NCI-H1694 (cell line): Measurements from ENCODE around the gene SCP2.
"Not testable (repeated sequence)": the region's sequence is repeated elsewhere in the genome, so short reads cannot be mapped to it uniquely, and the experiment has no call there.

Source experiments
- DNase-seq: peaks from one replicate; lab custom pipeline; 2025; lab: John Stamatoyannopoulos, UW

SCP2 gene

DNA sequence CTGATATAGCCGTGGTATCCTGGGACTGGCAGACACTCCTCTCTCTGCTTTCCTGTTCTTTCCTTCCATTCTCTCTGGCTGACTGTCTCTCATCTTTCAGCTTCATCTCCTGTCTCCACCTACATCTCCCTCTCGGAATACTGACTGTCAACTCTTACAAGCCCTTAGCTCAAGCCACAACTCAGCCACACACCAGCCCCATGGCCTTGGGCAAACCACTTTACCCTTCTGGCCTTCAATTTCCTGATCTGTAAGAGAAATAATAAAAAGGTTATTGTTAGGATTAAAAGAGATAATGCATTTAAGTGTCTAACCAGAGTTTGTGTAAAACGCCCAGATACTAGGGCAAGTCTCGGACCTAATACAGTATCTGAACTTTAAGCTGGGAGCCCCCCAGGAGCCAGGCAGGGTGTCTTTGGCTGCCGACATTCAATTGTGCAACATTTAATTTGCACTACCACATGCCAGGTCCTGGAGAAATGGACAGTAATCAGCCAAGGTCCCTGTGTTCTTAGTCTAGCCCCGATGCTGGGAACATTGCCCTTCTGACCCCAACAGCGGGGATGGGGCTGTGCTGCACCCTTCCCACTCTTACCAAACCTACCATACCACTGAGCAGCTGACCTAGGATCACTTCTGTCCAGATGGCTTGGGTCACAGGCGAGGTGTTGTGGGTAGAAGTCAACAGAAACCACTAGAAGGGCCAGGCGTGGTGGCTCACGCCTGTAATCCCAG, 10.7 kb upstream of the SCP2 start:
- no peak for DNase-seq

DNA sequence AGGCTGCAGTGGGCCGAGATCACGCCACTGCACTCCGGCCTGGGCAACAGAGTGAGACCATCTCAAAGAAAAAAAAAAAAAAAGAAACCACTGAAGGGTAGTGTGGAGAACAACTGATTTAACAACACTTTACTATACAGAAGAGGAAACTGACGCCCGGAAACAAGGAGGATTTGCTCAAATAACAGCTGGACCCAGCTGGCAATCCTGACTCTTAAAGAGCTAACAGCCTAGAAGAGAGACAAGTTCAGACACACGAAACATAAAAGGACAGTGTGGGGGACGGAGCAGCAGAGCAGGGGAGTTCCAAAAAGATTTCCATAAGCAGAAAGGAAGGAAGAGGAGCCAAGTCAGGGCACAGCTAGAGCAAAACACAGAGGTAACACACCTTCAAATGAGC, 9.9 kb upstream of the SCP2 start:
- no peak for DNase-seq

DNA sequence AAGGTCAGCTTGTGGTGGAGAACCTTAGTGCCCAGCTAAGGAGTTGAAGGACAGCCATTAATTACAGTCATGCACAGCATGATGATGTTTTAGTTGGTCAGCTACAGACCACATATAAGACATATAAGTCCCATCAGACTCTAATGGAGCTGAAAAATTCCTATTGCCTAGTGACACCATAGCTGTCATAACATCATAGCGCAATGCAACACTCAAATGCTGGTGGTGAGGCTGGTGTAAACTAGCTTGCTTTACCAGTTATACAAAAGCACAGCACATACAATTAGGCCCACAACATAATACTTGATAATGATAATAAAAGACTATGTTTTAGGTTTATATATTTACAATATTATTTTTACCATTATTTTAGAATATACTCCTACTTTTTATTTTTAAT, 9.5 kb upstream of the SCP2 start:
- no peak for DNase-seq

DNA sequence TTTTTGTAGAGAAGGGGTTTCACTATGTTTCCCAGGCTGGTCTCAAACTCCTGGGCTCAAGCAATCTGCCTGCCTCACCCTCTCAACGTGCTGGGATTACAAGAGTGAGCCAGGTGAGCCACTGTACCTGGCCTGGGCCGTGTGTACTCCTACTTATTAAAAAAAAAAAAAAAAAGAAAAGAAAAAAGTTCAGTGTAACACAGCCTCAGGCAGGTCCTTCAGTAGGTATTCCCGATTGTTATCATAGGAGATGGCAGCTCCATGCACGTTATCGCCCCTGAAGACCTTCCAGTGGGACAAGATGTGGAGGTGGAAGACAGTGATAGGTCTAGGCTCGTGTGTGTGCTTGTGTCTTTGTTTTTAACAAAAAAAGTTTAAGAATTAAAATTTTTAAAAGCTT, 8.9 kb upstream of the SCP2 start:
- DNase-seq, result no peak

DNA sequence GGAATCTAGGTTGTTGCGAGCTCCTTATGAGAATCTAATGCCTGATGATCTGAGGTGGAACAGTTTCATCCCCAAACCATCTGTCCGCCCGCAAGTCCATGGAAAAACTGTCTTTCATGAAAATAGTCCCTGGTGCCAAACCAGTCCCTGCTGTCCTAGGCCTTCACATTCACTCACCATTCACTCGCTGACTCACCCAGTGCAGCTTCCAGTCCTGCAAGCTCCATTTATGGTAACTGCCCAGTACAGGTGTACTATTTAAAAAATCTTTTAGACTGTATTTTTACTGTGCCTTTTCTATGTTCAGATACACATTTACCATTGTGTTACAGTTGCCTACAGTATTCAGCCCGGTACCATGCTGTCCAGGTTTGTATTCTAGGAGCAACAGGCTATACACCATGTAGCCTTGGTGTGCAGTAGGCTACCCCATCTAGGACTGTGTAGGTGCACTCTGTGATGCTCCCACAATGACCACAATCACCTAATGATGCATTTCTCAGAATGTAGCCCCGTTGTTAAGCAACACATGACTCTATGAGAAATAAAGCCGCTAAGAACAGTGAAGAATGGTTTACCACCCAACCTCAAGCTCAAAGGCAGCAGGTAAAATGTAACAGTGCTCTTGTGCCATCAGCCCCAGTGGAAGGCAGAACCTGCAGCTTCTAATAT, 7.9 kb upstream of the SCP2 start:
- DNase-seq, result no peak

DNA sequence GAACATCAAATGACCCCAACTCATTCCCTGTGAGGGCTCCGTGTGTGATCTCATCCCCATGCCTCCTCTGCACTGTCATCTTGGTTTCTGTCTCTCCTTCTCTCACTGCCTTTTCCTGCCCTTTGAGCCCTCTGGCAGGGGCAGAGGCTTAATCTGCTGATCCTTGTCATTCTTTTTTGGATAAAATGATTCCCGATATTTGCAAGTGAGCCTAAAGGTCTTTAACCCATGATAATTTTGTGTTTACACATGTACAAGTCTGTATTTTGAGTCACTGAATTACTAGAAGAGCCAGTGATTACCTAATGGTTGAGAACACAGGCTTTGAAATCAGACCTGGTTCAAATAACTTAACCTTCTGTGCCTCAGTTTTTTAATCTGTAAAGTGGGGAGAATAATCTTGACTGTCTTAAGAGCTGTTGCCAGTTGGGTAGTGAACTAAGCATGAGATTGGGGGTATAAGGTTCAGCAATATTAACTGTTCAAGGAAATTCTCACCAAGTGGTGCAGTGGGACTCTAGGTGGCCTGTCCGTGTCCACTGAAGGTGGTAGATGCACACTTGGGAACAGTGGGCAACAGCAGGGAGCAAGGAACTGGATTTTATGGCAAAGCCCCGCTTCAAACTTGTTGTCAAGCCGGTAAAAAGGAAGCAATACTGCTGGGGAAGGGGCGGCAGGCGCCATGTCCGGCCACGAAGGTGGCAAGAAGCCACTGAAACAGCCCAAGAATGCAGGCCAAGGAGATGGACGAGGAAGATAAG, 7.2 kb upstream of the SCP2 start:
- DNase-seq, result no peak

GRCh38 chr1:52920791-52921291, 6.2 kb upstream of the SCP2 start:
- DNase-seq, result no peak

- no peak for DNase-seq
Measured at GRCh38 chr1:52925571-52926005, 1.5 kb upstream of the SCP2 start.

DNA sequence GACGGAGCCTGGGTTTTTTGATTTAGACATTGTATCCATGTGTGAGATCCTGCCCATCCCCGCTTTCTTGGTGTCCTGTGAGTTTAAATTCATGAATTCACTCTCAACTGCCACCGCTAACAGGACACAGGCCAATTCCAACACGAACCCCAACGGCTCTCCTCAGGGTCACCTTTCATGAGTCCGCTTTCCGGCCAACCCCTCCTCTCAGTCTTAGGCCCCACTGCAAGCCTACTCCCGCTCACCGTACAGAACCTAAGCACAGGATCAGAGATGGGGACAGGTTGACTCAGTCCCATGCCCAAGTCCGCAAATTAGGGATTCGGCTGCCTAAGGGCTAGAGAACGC, 238 bp upstream of the SCP2 start:
- DNase-seq, result no peak

- no peak for DNase-seq
Measured at GRCh38 chr1:52928015-52928404, 934 bp downstream of the SCP2 start.

- no peak for DNase-seq
Measured at GRCh38 chr1:52929019-52929418, 1.9 kb downstream of the SCP2 start.

GRCh38 chr1:52937433-52938182, 10.5 kb downstream of the SCP2 start:
- no peak for DNase-seq

DNA sequence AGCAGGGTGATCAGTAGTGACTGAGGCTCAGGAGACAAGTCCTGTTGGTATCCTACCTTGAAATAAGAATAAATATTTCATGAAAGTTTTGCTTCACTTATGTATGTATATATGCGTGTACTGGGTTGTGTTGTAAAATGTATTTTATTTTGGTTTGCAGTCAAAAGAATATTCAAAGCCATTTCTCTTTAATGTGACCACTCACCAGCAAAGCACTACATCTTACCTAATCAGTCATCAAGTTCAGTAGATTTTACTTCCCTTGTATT, 11.0 kb downstream of the SCP2 start:
- DNase-seq, result no peak

GRCh38 chr1:52943876-52944416, 16.9 kb downstream of the SCP2 start:
- DNase-seq, result no peak

GRCh38 chr1:52944566-52944965, 17.5 kb downstream of the SCP2 start:
- no peak for DNase-seq

DNA sequence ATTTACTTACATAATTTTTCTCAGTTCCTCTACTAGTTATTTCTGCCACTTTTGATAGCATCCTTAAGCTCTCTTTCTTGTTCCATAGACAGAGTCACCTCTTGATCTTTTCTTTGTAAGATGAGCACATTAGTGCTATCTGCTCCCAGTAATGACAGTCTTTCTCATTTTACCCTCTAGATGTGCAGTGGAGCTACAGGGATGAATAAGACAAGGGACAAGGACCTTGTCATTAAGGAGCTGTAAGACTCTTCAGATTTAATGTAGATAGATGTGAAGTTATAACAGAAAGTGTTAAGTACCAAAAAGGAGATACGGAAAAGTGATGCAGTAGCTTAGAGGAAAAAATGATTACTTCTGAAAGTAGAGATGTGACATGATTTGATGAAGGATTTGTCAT, 20.4 kb downstream of the SCP2 start:
- no peak for DNase-seq

GRCh38 chr1:52949602-52950001, 22.5 kb downstream of the SCP2 start:
- not testable (repeated sequence) for DNase-seq

- DNase-seq, result no peak
Measured at GRCh38 chr1:52952112-52952511, 25.0 kb downstream of the SCP2 start.

DNA sequence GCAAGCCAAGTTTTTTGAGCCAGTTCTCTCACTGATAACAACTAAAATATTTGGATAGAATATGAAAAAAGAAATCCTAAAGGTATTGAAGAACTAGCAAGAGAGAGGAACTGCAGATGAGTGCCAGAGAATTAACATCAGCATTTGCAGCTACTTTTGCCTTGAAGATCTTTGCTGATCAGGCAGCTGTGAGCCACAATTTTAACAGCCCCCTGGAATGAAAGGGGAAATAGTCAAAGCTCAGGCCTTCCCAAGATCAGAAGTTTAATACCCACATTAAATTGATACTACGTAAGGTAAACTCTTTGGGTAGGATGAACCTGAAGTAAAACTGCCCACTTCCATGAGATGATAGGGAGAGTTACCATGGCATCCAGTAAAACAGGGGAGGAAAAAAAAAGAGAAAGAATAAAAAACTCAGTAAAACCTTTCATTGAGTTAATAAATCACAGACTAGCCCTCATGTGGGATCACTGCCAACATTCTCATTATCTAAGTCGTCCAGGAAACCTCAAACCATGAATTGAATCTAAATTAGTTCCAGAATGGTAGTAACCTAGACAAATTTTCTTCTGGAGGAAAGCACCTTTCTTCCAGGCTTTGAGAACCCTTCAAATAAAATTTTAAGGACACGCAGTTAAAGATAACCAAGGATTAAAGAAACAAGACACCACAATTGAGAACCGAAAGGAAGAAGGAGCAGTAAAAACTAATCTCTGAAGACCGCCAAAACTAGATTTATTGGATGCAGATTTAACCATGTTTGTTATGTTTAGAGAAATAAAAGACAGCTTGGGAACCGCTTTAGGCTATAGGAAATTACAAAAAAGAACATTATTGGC, 28.3 kb downstream of the SCP2 start:
- DNase-seq, result no peak

DNA sequence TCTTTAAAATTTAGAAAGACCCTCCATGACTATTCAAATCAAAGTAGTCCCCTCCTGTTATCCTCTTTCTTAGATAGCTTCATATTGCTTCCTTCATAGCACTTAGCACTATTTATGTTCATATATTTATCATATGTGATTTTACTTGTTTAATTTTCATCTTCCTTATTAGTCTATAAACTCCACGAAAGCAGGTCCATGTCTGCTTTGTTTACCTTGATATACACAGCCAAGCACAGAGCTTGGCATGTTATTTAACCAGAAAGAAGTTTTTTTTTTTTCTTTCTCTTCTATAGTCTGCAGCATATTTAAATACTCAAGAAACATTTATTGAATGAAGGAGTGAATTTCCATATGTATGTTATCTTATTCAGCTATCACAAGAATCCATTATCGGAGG, 36.0 kb downstream of the SCP2 start:
- DNase-seq, result no peak

DNA sequence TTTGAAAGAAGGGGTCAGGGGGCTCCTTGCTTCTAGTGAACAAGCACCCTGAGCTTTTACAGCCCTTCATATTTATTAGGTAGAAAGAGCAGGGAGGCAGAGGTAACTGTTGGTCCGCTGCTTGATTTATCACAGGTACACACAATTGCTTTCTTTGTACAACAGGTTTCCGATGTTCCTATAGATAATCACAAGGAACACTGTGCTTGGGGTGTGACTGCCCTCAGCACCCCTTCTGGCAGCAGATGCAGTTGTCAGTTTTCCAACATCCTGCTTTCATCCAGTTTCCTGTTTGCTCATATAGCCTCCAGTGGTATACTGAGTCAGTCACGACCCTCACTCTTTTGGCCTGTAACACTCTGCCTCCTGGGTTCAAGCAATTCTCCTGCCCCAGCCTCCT, 40.6 kb downstream of the SCP2 start:
- no peak for DNase-seq
